ENCODE results near the gene CDK1. TPM values are rescaled to one million over a fixed set of nuclear protein-coding genes. Genes with fewer than 3 reads are reported as not detected.

CDK1 gene
- total RNA-seq, 1 donor from 2014 or later = 1.5 TPM

DNA sequence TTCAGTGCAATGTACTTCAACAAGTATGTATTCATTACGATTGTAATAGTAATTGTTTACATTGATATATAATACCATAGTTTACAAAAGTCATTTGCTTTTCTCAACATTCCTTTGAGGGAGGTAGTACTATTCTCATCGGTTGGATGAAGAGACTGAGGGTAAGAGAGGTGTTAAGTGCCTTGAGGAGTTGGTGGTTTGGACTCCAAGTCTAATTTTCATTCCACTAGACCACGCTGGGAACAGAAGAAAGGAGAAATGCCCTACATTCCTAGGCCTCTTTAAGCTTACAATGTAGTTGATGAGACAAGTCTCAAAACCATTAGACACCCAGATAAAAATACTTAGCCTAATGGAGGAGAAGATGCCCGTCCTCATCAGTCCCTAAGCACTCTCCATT is 28.6 kb downstream of the CDK1 start:
- Mint-ChIP-seq H3K36me3 (ENCODE audit: low read depth) (no peaks in the 10 kb centered on the region), H3K27me3 (no peaks in the 10 kb centered on the region)

DNA sequence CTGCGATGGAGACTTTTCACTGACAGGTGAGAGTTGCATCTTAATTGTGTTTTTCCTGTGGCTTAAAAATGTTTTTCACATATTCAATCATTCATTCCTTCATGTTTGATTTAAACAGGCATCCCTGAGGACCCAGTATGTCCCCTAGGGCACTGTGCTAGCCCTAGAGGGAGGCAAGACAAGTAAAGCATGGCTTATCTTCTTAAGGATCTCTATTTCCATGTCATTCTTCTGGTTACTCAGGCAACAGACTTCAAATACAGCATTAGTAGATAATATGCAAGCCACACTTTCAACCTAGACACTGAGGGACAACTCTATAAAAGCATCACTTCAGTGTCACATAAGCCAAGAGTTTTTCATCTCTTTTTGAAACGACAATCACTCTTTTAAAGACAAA is 29.2 kb downstream of the CDK1 start:
- no peak for ATAC-seq (ENCODE audit: low read depth)
- H3K27ac Mint-ChIP-seq = no peak overlapping the region
- no peaks in the 10 kb centered on the region for H3K27me3 Mint-ChIP-seq
- DNase-seq = no peak
- H3K4me3 Mint-ChIP-seq = no peak overlapping the region
- ChIA-PET POLR2A (no interaction called here), CTCF (interaction anchor here (0.6 kb wide), 2 partner anchors 9 to 149 kb away, joined by 3 read pairs; no protein-coding TSS in a partner anchor)
- intact Hi-C loops (cut with micrococcal nuclease) = no loop called here
- H3K9me3 Mint-ChIP-seq = no peaks in the 10 kb centered on the region
- H3K4me1 Mint-ChIP-seq = no peaks in the 10 kb centered on the region
- TF ChIP-seq, protein P1, sequence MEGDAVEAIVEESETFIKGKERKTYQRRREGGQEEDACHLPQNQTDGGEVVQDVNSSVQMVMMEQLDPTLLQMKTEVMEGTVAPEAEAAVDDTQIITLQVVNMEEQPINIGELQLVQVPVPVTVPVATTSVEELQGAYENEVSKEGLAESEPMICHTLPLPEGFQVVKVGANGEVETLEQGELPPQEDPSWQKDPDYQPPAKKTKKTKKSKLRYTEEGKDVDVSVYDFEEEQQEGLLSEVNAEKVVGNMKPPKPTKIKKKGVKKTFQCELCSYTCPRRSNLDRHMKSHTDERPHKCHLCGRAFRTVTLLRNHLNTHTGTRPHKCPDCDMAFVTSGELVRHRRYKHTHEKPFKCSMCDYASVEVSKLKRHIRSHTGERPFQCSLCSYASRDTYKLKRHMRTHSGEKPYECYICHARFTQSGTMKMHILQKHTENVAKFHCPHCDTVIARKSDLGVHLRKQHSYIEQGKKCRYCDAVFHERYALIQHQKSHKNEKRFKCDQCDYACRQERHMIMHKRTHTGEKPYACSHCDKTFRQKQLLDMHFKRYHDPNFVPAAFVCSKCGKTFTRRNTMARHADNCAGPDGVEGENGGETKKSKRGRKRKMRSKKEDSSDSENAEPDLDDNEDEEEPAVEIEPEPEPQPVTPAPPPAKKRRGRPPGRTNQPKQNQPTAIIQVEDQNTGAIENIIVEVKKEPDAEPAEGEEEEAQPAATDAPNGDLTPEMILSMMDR (IDR thresholded peaks at IDR 0.05) = no peak
- H3K36me3 Mint-ChIP-seq (ENCODE audit: low read depth) = no peaks in the 10 kb centered on the region

More for the DNA sequence above, 28.6 kb downstream of the CDK1 start:
- TF ChIP-seq, protein P1 (IDR thresholded peaks at IDR 0.05) = no peak
- no peaks in the 10 kb centered on the region for H3K4me1 Mint-ChIP-seq
- DNase-seq (no peak), ATAC-seq (ENCODE audit: low read depth) (no peak)
- no peaks in the 10 kb centered on the region for H3K9me3 Mint-ChIP-seq
- no peak overlapping the region for H3K4me3 Mint-ChIP-seq
- CTCF ChIA-PET = interaction anchor here (0.6 kb wide), 2 partner anchors 10 to 149 kb away, joined by 3 read pairs; no protein-coding TSS in a partner anchor
- intact Hi-C loops (cut with micrococcal nuclease) = no loop called here
- no peak overlapping the region for H3K27ac Mint-ChIP-seq
- POLR2A ChIA-PET = no interaction called here

DNA sequence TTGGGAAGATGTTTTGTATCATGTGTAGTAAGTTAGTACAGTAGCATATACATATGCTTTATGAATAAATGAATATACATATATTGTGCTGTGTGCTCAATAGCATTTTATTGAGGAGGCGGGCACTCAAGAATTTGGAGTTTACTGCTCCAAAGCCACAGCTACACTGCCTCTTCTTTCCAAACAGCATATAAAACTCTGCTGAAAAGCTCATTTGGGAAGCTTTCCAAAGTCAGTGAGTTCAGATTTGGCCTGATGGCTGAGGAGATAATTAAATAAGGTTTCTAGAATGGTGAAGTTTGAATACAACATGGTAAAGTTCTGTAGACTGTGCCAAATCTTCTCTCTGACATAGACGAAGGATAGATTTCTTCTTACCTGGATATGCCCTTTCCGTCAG is 29.8 kb downstream of the CDK1 start:
- CTCF ChIA-PET = no interaction called here
- POLR2A ChIA-PET = no interaction called here
- Mint-ChIP-seq H3K27me3 (no peaks in the 10 kb centered on the region), H3K4me3 (no peak overlapping the region), H3K9me3 (no peaks in the 10 kb centered on the region), H3K36me3 (ENCODE audit: low read depth) (no peaks in the 10 kb centered on the region), H3K4me1 (no peaks in the 10 kb centered on the region), H3K27ac (no peak overlapping the region)
- DNase-seq (no peak), ATAC-seq (ENCODE audit: low read depth) (no peak)
- intact Hi-C loops (cut with micrococcal nuclease) = no loop called here
- TF ChIP-seq, protein P1 (IDR thresholded peaks at IDR 0.05) = no peak

DNA sequence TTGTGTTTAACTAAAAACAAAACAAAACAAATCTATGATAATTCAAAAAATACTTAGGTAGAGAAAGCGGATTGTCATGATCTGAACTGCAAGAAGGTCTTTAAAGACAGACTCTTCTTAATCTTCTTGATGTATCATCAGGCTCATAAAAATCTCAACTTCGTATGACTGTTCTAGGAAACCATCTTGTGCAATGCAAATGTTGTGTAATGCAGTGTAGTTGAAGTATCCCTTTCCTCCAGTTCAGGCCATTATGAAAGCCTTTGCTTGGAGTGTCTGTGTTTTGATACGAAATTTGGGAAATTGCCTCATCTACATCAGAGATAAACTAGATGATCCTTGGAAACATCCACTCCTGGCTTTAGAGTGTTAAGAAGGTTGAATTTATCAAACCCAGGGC is 30.9 kb downstream of the CDK1 start:
- Mint-ChIP-seq H3K4me3 (no peak overlapping the region), H3K27ac (no peak overlapping the region), H3K36me3 (ENCODE audit: low read depth) (no peaks in the 10 kb centered on the region), H3K9me3 (no peaks in the 10 kb centered on the region), H3K27me3 (no peaks in the 10 kb centered on the region), H3K4me1 (no peaks in the 10 kb centered on the region)
- ATAC-seq (ENCODE audit: low read depth) = no peak
- no peak for DNase-seq
- intact Hi-C loops (cut with micrococcal nuclease) = no loop called here
- TF ChIP-seq, protein P1 (IDR thresholded peaks at IDR 0.05) = no peak
- ChIA-PET POLR2A (no interaction called here), CTCF (no interaction called here)

DNA sequence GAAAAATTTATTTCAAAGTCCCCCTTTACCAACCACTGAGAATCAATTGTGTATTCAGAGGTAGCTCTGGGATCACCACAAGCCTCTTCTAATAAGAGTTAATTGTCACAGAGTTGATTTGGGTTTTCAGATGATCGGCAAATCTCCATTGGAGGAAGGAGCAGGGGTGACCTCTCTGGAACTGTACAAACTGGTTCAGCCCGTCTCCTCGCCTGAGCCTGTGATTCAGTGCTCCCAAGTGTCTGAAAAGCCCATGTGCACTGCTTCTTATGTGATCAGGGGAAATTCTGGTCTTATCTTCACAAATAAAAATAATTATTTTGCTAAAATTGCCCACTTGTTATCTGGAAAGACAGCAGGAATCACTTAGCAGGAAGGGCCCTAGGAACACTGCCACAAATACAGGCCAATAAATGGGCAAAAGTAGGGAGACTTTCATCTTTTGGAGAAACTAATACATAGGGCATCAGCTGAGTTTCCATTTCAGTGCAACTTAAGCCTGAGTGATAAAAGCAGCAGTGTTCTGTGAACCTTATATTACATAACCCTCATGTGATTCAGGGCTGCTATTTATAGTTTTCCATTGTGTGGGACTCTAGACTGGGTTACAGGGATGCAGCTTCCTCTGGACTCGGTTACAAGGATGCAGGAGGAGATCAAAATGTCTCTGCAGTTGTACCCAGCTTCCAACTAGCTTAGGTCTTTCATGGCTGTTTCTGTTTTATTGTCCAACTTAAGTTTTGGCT is 32.3 kb downstream of the CDK1 start:
- no peaks in the 10 kb centered on the region for H3K27me3 Mint-ChIP-seq
- no peak for ATAC-seq (ENCODE audit: low read depth)

More for the DNA sequence above, 32.3 kb downstream of the CDK1 start:
- H3K4me3 Mint-ChIP-seq = no peak overlapping the region
- no peaks in the 10 kb centered on the region for H3K36me3 Mint-ChIP-seq (ENCODE audit: low read depth)
- H3K27ac Mint-ChIP-seq = no peak overlapping the region
- no peaks in the 10 kb centered on the region for H3K9me3 Mint-ChIP-seq
- intact Hi-C loops (cut with micrococcal nuclease) = no loop called here
- no peak for DNase-seq
- ChIA-PET POLR2A (no interaction called here), CTCF (no interaction called here)
- TF ChIP-seq, protein P1 (IDR thresholded peaks at IDR 0.05) = no peak
- H3K4me1 Mint-ChIP-seq = no peaks in the 10 kb centered on the region
